ENCODE data around the gene CDC7.
"Not testable (repeated sequence)": the region's sequence is repeated elsewhere in the genome, so short reads cannot be mapped to it uniquely, and the experiment has no call there.

The CDC7 gene

DNA sequence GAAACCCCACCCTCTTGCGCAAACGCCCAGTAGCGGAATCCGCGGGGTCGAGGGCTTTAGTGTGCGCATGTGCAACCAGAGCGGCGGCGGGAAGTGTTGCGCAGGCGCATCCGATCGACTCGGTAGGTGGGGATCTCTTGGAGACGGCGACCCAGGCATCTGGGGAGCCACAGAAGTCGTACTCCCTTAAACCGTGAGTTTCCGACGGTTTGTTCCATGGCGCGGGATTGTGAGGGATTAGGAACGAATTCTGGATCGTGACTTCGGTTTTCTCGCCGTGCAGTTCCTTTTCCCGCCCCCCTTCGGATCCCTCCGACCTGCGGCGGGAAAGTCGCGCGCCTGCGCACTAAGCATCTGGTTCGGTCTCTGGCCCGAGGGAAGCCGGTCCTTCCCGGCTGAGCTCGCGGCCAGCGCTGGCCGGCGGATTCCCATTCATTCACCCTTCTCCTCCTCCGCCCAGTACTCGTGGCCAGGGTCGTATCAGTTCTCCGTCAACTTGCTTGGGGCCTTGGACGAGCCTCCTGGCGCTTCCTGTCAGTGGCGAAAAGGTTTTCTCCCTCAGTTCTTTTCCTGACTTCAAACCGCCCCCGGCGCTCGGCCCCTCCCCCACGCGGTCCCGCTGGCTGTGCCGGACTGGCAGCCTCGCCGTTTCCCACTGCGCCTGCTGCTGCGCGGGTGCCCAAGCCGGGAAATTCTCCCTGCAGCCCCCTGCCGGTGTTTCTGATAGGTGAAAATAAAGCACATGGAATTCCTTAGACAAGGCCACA lies at the start of gene CDC7:
Gene CDC7 (plus strand): TSS at position 96 of the 767 bp plus-strand sequence. CDS start 866 bp downstream, outside the sequence.
- ChIA-PET CTCF (interaction anchor here (1.1 to 5.6 kb wide), 11 partner anchors 12 to 790 kb away, joined by 3 to 63 read pairs (median 7); no protein-coding TSS in a partner anchor), POLR2A (interaction anchor here (0.7 kb wide), 1 partner anchor 14 kb away, joined by 3 read pairs; no protein-coding TSS in a partner anchor)
- TF ChIP-seq, protein P1, sequence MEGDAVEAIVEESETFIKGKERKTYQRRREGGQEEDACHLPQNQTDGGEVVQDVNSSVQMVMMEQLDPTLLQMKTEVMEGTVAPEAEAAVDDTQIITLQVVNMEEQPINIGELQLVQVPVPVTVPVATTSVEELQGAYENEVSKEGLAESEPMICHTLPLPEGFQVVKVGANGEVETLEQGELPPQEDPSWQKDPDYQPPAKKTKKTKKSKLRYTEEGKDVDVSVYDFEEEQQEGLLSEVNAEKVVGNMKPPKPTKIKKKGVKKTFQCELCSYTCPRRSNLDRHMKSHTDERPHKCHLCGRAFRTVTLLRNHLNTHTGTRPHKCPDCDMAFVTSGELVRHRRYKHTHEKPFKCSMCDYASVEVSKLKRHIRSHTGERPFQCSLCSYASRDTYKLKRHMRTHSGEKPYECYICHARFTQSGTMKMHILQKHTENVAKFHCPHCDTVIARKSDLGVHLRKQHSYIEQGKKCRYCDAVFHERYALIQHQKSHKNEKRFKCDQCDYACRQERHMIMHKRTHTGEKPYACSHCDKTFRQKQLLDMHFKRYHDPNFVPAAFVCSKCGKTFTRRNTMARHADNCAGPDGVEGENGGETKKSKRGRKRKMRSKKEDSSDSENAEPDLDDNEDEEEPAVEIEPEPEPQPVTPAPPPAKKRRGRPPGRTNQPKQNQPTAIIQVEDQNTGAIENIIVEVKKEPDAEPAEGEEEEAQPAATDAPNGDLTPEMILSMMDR (IDR thresholded peaks at IDR 0.05; ENCODE audit: insufficient read depth, low read length, missing control alignments) = peak; percentile 53

GRCh38 chr1:91454136-91454535 lies 46.5 kb upstream of the CDC7 start:
- TF ChIP-seq, protein P1 (IDR thresholded peaks at IDR 0.05; ENCODE audit: insufficient read depth, low read length, missing control alignments) = no peak
- H3K4me3 ChIP-seq (ENCODE audit: low read depth, low read length) = no peak overlapping the region
- ChIA-PET CTCF (no interaction called here), POLR2A (no interaction called here)
- DNase-seq (ENCODE audit: low read depth, low spot score) = no peak

More for the DNA sequence above, at the start of gene CDC7:
- peak; percentile 38 for DNase-seq (ENCODE audit: low read depth, low spot score)
- H3K4me3 ChIP-seq (ENCODE audit: low read depth, low read length) = peak within 1 kb of the TSS; percentile 88

GRCh38 chr1:91455334-91455733 lies 45.3 kb upstream of the CDC7 start:
- CTCF ChIA-PET = no interaction called here
- TF ChIP-seq, protein P1 (IDR thresholded peaks at IDR 0.05; ENCODE audit: insufficient read depth, low read length, missing control alignments) = no peak
- POLR2A ChIA-PET = no interaction called here
- no peak for DNase-seq (ENCODE audit: low read depth, low spot score)
- H3K4me3 ChIP-seq (ENCODE audit: low read depth, low read length) = no peak overlapping the region

GRCh38 chr1:91455896-91456295 lies 44.8 kb upstream of the CDC7 start:
- no peak overlapping the region for H3K4me3 ChIP-seq (ENCODE audit: low read depth, low read length)
- CTCF ChIA-PET = no interaction called here
- POLR2A ChIA-PET = no interaction called here
- no peak for DNase-seq (ENCODE audit: low read depth, low spot score)
- TF ChIP-seq, protein P1 (IDR thresholded peaks at IDR 0.05; ENCODE audit: insufficient read depth, low read length, missing control alignments) = no peak

- H3K4me3 ChIP-seq (ENCODE audit: low read depth, low read length); POLR2A ChIA-PET; DNase-seq (ENCODE audit: low read depth, low spot score); CTCF ChIA-PET: not testable (repeated sequence)
Observed at GRCh38 chr1:91465350-91465749, 35.3 kb upstream of the CDC7 start.

DNA sequence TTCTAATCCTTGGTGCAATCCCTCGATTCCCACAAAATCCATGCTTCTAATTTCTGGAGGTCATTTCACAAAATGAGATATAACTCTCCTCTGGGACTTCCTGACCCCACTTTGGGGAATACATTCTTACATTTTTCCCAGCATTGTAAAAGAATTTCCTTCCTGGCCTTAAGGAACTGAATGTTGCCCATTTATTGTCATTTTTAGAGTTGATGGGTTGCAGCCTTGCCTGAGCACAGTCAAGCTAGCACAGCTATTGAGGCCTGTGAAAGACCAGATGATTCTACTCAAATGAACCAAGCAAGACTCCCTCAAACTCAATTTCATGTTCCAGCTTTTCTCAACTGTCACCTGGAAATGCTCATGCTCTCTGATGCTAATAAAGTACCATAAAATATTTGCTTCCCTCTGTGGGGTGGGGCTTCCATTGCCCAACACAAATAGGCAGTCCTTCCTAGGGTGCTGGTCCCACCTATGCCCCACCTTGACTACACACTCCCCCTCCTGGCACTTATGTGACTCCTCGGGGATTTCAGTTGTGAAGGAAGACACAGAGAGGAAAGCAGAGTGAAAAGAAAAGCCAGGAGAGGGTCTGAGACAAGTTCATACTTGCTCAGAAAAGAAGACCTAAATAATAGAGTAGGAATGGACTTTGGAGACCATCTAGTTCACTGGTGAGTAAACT lies 24.0 kb upstream of the CDC7 start:
- ChIA-PET POLR2A (no interaction called here), CTCF (no interaction called here)
- TF ChIP-seq, protein P1 (IDR thresholded peaks at IDR 0.05; ENCODE audit: insufficient read depth, low read length, missing control alignments) = no peak
- H3K4me3 ChIP-seq (ENCODE audit: low read depth, low read length) = no peak overlapping the region
- DNase-seq (ENCODE audit: low read depth, low spot score) = no peak
